HG03280 (cell line): Measurements from ENCODE around the gene NAA38.
"Not testable (repeated sequence)": the region's sequence is repeated elsewhere in the genome, so short reads cannot be mapped to it uniquely, and the experiment has no call there.

Experiments used
- ATAC-seq: cut with Tn5 transposase; IDR thresholded peaks from one replicate; pipeline ENCODE4 v1.9.1; 2021; ENCODE audit warnings: mild to moderate bottlenecking, moderate library complexity; ENCODE audit not compliant: unreplicated experiment

NAA38 gene

GRCh38 chr17:7825206-7825990, 32.0 kb downstream of the NAA38 start:
- ATAC-seq = no peak

DNA sequence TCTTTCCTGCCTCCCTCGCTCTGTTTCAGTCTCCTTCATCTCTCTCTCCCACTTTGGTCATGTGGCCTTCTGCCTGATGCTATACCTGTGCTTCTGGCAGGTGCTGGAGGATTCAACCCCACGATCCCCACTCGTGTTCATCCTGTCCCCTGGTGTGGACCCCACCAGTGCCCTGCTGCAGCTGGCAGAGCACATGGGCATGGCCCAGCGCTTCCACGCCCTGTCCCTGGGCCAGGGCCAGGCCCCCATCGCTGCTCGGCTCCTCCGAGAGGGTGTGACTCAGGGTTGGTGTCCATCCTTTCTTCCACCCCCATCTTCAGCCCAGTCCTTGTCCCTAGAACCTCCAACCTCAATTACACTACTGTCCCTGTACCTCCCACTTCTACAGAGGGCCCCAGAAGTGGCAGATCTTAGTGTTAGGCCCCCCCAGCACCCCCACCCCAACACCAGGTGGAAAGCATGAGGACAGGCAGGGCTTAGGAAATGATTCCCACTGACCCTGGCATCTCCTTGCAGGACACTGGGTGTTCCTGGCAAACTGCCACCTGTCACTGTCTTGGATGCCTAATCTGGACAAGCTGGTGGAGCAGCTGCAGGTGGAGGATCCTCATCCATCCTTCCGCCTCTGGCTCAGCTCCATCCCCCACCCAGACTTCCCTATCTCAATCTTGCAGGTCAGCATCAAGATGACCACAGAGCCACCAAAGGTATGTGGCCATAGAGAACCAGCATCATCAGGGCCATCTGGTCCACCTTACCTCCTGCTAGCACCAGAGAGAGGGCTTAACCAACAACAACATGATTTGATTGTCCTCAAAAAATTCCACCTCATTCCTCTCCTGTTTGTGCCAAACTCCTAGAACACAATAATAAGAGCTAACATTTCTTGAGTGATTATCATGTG, 33.1 kb downstream of the NAA38 start:
- no peak for ATAC-seq

GRCh38 chr17:7823581-7824001, 33.8 kb downstream of the NAA38 start:
- no peak for ATAC-seq

- no peak for ATAC-seq
These were observed 35.2 kb downstream of the NAA38 start for GRCh38 chr17:7822126-7822525.

DNA sequence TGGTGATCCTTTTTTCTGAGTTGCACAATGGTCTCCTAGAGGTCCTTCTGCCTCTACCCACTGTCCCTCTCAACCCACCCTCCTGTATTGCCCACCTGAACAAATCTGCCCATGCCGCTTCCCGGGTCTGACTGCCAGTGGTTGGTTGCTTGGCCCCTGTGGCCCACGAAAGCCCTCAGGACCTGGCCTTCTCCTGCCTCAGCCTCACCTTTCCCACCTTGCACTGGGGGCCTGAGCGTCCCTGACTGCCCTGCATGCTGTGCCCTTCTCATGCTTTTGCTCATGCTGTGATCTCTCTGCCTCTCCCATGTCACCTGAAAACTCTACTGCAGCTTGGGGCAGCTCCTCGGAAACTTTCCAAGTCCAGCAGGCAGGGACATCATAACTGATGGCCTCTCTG, 37.1 kb downstream of the NAA38 start:
- no peak for ATAC-seq

DNA sequence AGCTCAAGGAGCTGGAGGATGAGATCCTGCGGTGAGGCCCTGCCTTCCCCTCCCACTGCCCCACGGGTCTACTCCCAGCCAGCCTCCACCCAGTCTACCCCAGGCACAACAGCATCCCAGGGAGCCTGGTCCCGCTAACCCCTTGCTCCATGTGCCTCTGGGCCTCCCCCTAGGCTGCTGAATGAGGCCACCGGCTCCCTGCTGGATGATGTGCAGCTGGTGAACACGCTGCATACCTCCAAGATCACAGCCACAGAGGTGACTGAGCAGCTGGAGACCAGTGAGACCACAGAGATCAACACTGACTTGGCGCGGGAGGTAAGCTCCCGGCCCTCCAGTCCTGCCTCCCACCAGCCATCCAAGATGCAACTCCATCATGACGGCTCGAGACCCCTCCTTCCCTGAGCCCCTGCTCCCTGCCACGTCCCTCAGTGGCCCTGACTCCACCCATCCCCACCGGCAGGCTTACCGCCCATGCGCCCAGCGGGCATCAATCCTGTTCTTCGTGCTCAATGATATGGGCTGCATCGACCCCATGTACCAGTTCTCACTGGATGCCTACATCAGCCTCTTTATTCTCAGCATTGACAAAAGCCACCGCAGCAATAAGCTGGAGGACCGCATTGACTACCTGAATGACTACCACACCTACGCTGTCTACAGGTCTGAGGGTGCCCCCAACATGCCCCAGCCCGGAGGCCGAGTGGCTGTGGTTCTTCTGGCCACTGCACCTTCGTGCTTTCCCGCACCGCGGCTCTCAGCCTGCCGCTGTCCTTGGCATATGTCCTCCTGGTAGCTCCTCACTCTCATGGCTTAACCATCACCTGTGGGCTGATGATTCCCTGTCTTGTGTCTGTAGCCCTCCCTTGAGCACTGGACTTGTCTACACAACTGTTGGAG, 38.4 kb downstream of the NAA38 start:
- no peak for ATAC-seq

DNA sequence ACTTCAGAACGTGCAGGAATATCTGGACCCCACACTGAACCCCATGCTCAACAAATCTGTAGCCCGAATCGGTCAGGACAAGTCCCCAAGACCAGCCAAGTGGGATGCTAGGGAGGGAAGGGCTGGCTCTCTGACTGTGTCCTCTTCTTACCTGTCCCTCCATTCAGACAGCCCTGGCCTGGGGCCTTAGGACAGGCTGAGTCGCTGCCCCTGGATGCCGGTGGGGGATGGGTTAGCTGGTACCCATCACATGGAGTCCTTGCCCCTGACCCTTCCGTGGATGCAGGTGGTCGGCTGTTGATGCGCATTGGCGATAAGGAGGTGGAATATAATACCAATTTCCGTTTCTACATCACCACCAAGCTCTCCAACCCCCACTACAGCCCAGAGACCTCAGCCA, 39.3 kb downstream of the NAA38 start:
- no peak for ATAC-seq

DNA sequence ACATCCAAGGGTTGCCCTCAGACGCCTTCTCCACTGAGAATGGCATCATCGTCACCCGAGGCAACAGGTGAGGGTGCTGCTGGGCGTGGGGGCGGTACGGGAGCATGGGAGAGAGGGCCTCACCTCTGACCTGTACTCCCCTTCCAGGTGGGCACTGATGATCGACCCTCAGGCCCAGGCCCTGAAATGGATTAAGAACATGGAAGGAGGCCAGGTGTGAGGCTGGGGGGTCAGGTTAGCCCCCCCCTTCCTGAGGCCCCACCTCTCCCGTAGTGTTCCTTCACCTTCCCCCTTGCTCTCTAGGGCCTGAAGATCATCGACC, 39.8 kb downstream of the NAA38 start:
- ATAC-seq = no peak

DNA sequence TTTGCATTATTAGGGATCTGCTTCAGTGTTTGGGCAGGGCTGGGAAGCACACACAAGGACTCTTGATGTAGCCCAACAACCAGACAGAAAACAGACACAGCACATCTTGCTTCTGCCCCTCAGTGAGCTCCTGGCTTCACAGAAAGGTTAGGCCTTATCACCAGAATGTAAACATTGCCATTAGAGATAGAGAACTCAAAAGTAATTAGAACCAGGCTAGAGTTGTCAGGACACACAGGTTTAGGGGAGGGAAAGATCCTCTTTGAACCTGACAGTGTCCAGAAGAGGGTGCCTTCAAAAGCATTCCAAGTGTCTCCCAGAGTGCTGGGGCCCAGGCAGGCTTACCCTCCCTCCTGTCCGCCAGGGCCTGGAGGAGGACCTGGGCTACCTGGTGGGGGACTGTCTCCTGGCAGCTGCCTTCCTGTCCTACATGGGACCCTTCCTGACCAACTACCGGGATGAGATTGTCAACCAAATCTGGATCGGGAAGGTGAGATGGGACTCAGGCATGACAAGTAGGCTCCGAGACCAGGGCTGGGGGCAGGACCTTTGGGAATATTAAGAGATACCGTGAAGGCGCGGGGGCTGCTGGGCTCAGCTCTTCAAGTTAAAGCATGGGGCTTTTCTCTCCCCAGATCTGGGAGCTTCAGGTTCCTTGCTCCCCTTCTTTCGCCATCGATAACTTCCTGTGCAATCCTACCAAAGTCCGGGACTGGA, 40.3 kb downstream of the NAA38 start:
- ATAC-seq = no peak

DNA sequence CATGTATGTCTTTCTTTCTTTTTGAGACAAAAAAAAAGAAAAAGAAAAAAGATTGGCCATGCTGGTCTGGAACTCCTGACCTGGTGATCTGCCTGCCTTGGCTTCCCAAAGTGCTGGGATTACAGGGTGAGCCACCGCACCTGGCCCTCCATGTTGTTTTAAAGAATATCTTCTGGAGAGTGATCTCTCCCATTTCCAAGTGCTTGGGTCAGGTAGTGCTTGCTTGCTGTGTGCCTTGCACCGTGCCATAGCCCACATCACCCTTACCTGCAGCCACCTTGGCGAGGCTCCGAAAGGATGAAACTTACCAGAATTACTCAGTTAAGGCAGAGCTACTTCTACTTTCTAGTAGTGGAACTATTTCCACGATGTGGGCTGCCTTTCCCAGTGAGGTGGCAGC, 42.4 kb downstream of the NAA38 start:
- ATAC-seq = no peak

GRCh38 chr17:7811251-7811650, 46.1 kb downstream of the NAA38 start:
- ATAC-seq = no peak

- not testable (repeated sequence) for ATAC-seq
These were observed 47.5 kb downstream of the NAA38 start for GRCh38 chr17:7809791-7810343.

DNA sequence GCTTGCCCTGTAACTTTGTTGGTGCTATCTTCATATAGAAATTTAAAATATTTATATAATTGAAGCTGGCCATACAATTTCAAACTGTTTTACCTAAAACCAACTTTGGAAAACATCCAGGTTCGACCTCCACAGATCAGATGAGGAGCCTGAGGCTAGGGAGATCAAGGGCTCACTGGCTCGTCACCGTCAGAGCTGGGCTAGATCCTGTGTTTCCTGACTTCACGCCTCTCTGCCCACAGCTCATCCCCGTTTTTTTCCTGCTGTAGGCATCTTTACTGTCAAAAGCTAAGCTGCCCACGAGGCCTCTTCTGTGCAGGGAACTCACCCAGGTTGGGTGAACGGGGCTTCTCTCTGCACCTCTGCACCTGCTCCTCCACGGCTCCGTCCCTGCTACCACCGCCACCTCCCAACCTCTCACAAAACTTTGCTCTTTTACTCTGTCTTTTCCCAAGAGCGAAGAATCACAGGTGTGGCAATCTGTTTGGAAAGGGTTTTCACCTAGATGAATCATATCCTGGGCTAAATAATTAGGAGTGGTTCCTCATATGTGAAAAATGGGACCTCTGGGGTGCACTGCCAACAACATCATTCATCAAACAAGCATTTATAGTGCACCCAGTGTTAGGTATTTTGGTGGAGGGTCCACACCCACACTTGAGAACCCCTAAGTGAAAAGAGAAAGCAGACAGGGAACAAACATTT, 48.1 kb downstream of the NAA38 start:
- ATAC-seq = no peak

- no peak for ATAC-seq
These were observed 50.2 kb downstream of the NAA38 start for GRCh38 chr17:7807206-7807605.
